GM21528 (cell line): ENCODE results near the gene CHMP4A.

Experiments
- ATAC-seq: cut with Tn5 transposase; IDR thresholded peaks from one replicate; pipeline ENCODE4 v1.9.1; 2021; ENCODE audit warnings: mild to moderate bottlenecking, moderate library complexity; ENCODE audit not compliant: unreplicated experiment, low FRiP score

The CHMP4A gene

GRCh38 chr14:24212924-24213865 is at the start of gene CHMP4A:
Gene CHMP4A (minus strand): TSS chr14:24213488. CDS start chr14:24213439, 49 bp downstream.
- peak; percentile 78 for ATAC-seq

- ATAC-seq, result no peak
These were observed 48.7 kb upstream of the CHMP4A start for GRCh38 chr14:24261969-24262327.

GRCh38 chr14:24261256-24261968 is 48.1 kb upstream of the CHMP4A start:
- no peak for ATAC-seq

- ATAC-seq, result no peak
These were observed 47.5 kb upstream of the CHMP4A start for GRCh38 chr14:24260780-24261157.

- no peak for ATAC-seq
These were observed 46.9 kb upstream of the CHMP4A start for GRCh38 chr14:24260026-24260779.

GRCh38 chr14:24259282-24260025 is 46.2 kb upstream of the CHMP4A start:
- ATAC-seq, result no peak

GRCh38 chr14:24258548-24259265 is 45.4 kb upstream of the CHMP4A start:
- ATAC-seq, result no peak

- ATAC-seq, result no peak
These were observed 44.8 kb upstream of the CHMP4A start for GRCh38 chr14:24258119-24258518.

GRCh38 chr14:24256960-24257359 is 43.7 kb upstream of the CHMP4A start:
- ATAC-seq, result no peak

- no peak for ATAC-seq
These were observed 42.8 kb upstream of the CHMP4A start for GRCh38 chr14:24255931-24256711.

GRCh38 chr14:24255438-24255837 is 42.1 kb upstream of the CHMP4A start:
- ATAC-seq, result no peak

- no peak for ATAC-seq
These were observed 41.5 kb upstream of the CHMP4A start for GRCh38 chr14:24254630-24255392.

- ATAC-seq, result no peak
These were observed 40.6 kb upstream of the CHMP4A start for GRCh38 chr14:24253936-24254335.

- ATAC-seq, result no peak
These were observed 39.2 kb upstream of the CHMP4A start for GRCh38 chr14:24252289-24253124.

GRCh38 chr14:24251880-24252288 is 38.6 kb upstream of the CHMP4A start:
- ATAC-seq, result no peak

- no peak for ATAC-seq
These were observed 37.1 kb upstream of the CHMP4A start for GRCh38 chr14:24250354-24250753.
